ENCODE measurements around the gene FIG4. TPM values are rescaled to one million over a fixed set of nuclear protein-coding genes. Genes with fewer than 3 reads are reported as not detected.
A peak's percentile ranks its signal among the peaks of the same experiment; 100 is the strongest.
"Not testable (repeated sequence)": the region's sequence is repeated elsewhere in the genome, so short reads cannot be mapped to it uniquely, and the experiment has no call there.

The FIG4 gene
- total RNA-seq, 1 donor from 2014 or later = 8.4 TPM

DNA sequence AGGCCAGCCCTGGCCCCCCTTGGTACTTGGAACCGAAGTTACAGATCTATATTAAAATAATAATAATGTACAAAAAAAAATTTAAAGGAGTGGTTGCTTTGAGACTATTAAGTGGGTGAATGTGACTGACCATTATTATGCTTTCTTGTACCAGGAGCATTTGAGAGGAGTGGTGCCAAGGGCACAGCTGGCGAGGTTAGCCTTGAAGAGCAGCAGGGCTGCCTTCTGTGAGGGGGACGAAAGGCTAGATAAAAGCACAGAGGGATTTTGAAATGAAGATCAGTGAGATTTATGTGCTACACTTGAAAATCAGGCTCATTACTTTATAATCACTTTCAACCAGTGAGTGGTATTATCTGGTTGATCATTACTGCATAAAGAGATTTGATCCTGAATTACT, 48.6 kb downstream of the FIG4 start:
- intact Hi-C loops (cut with DNase I) = no loop called here
- ATAC-seq (no peak), DNase-seq (ENCODE audit: missing footprints) (no peak)

DNA sequence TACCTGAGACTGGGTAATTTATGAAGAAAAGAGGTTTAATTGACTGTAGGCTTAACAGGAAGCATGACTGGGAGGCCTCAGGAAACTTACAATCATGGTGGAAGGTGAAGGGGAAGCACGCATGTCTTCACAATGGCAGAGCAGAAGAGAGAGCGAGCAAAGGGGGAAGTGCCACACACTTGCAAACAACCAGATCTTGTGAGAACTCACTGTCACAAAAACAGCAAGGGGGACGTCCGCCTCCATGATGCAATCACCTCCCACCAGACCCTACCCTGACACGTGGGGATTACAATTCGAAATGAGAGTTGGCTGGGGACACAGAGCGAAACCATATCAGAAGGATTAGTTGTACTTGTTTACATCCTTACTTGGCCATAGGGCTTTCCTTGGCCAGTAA, 49.7 kb downstream of the FIG4 start:
- intact Hi-C loops (cut with DNase I) = no loop called here
- no peak for DNase-seq (ENCODE audit: missing footprints)
- ATAC-seq = no peak

DNA sequence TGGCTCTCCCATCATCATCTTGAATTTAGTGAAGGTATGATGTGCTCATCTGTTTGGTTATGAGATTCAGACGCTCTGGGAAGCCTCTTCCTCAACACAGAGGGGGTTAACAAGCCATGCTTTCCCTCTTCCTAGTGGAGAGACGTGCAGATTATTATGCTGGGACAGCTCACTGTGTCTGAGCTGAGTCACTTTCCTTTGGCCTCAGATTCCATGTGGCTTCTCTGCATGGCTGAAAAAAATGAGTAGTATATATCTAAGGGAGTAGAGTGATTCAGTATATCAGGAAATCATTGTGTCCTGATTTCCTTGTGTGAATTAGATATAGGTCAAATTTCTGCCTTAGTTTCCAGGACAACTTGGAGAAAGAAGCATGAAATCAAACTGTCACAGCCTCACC, 52.6 kb downstream of the FIG4 start:
- no peak for DNase-seq (ENCODE audit: missing footprints)
- ATAC-seq = no peak
- intact Hi-C loops (cut with DNase I) = no loop called here

DNA sequence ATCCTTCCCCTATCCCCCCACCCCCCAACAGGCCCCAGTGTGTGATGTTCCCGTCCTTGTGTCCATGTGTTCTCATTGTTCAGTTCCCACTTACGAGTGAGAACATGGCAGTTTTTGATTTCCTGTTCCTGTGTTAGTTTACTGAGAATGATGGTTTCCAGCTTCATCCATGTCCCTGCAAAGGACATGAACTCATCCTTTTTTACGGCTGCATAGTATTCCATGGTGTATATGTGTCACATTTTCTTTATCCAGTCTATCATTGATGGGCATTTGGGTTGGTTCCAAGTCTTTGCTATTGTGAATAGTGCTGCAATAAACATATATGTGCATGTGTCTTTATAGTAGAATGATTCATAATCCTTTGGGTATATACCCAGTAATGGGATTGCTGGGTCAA, 53.7 kb downstream of the FIG4 start:
- intact Hi-C loops (cut with DNase I); ATAC-seq; DNase-seq (ENCODE audit: missing footprints): not testable (repeated sequence)

DNA sequence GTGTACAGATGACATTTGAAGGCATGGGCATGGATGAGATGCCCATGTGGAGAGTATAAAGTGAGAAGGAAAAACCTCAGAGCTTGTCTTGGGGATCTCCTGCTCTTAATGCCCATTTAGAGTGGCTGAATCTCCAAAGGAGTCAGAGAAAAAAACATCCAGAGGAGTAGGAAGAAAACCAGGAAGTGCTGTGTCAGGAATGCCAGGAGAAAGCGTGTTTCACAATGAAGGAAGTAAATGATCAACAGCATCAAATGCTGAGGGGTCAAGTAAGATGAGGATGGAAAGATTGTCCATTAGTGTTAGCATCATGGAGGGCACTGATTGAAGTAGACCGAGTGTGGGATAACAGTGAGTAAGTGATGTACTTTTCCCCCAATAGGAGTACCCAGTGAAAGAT, 56.1 kb downstream of the FIG4 start:
- DNase-seq (ENCODE audit: missing footprints) (no peak), ATAC-seq (no peak)
- intact Hi-C loops (cut with DNase I) = no loop called here

DNA sequence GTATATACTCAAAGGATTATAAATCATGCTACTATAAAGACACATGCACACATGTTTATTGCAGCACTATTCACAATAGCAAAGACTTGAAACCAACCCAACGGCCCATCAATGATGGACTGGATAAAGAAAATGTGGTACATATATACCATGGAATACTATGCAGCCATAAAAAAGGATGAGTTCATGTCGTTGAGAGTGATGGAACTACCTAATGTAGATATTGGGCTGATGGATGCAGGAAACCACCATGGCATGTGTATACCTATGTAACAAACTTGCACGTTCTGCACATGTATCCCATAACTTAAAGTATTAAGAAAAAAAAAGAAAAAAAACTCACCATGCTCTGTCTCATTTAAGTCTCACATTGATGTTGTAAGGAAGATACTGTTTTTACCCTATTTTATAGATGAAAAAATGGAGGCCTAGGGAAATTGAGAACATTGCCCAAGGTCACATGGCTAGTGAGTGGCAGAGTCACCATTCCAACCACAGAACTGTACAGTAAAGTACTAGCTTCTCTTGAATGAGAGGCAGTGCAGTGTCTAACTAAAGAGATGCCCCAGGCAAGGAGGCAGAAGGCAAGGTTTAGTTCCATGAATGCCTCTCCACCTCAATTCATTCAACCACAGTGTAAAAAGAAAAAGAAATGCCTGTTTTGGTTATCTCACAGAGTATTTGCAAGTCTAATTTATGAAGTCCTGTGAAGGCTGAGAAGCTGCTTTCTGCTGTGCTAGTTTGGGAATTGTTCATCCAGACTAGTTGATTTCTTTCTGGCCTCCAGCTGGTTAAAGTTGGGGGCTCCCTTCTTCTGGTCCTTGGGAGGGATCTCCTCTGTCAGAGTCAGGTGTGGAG, 68.2 kb downstream of the FIG4 start:
- DNase-seq (ENCODE audit: missing footprints) (no peak), ATAC-seq (no peak)
- intact Hi-C loops (cut with DNase I) = no loop called here

DNA sequence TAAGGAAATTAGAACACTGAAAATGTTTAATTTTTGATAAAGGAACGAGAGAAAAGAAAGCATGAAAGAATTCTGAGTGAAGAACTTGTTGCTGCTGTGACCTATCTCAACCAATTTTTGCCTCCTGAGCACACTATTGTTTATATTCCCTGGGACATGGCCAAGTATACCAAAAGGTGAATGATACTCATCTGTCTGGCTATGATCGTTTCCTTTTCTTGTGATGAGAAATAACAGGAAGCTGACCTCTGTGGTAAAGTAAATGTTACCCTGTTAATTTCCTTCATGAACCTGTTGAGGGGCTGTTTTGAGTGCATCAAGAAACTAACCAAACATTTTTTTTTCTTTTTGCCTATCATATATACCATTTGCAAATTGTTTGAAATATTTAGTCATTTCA, 69.1 kb downstream of the FIG4 start:
- intact Hi-C loops (cut with DNase I) = no loop called here
- ATAC-seq = no peak
- DNase-seq (ENCODE audit: missing footprints) = no peak

DNA sequence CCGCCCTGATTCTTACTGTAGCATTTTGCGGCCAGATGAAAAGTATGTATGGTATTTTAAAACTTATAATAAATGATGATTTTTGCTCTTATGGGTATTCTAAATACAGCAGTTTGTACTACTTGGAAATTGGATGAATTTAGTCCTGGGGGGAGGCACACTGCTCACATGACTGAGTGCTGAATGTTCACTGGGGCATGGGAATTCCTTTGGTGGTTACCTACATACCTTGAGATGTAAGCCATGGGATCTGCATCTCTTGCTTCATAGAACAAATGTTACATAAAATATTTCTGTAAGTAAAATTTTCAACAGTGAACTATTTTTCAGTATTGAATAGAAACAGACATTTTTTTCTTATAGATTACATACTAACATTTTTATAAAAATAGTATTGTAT, 71.1 kb downstream of the FIG4 start:
- intact Hi-C loops (cut with DNase I) = no loop called here
- no peak for ATAC-seq

DNA sequence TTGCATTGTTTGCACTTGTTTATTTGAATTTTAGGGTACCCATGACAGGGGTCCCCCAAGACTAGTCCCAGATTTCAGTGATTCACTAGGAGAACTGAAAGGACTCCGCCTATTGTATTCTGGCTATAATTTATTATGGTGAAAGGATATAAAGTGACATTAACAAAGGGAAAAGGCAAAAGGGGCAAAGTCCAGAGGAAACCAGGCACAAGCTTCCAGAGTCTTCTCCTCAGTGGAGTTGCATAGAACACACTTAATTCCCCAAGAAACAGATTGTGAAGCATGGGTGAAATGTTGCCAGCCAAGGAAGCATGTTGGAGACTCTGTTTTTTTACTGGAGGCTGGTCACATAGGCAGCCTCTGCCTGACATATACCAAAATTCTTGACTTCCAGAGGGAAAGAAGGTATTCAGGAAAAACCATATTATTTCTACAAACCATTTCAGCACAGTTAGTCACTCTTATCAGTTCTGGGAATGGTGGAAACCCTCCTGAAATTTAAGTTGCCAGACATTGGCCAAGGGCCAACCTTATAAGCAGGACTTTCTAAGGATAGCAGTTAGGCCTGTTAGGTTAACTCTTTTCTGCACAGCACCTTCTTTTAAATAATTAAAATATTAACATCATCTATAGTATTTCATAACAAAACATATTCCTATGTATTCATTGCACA, 71.8 kb downstream of the FIG4 start:
- no peak for DNase-seq (ENCODE audit: missing footprints)
- ATAC-seq = no peak
- intact Hi-C loops (cut with DNase I) = no loop called here

More for the DNA sequence above, 71.1 kb downstream of the FIG4 start:
- DNase-seq (ENCODE audit: missing footprints) = no peak

DNA sequence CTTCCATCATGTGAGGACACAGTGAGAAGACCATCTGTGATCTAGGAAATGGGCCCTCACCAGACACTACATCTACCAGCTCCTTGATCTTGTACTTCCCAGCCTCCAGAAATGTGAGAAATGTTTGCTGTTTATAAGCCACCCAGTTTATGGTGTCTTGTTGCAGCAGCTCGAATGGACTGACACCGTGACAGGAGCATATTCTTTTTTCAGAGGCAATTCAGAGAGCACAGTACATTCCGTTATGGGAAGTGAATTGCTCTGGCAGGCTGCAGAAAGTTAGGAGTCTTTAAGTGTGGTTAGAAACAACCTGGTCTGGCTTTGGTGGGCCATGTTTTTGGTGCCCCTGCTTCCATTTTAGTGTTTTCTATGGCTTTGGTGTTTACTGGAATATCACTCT, 75.1 kb downstream of the FIG4 start:
- DNase-seq (ENCODE audit: missing footprints) = no peak
- intact Hi-C loops (cut with DNase I) = no loop called here
- ATAC-seq = peak; percentile 28

DNA sequence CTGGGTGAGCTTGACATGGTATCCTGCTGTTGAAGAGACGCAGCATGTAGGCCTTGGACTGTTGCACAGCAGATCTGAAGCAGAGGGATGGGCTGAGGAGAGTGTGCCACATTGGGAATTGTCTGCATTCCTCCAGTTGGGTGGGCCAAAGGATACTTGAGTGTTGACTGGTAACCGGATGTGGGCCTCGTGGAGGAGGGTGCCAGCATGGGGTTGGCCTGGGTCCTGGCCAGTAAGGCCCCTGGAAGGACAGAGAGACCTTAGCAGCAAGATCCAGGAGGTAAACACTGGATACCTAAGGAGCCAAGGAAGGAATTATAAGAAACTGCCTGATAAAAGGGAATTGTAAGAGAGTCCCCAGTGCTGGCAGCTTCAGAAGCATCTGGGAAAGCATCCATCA, 76.9 kb downstream of the FIG4 start:
- intact Hi-C loops (cut with DNase I) = no loop called here
- no peak for DNase-seq (ENCODE audit: missing footprints)
- no peak for ATAC-seq

DNA sequence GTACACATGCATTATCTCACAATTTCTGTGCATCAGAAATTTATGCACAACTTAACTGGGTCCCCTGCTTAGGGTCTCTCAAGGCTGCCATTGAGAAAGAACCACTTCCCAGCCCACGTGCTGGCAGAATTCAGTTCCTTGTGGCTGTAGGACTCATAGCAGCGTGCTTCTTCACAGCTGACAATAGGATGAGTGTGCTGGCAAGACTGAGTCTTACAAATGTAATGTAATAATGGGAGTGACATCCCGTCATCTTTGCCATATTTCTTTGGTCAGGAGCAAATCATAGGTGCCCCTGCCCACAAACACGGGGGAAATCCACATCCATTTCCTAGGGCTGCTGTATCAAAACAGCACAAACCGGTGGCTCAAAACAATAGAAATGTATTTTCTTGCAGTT, 77.4 kb downstream of the FIG4 start:
- DNase-seq (ENCODE audit: missing footprints) (no peak), ATAC-seq (no peak)
- intact Hi-C loops (cut with DNase I) = no loop called here

DNA sequence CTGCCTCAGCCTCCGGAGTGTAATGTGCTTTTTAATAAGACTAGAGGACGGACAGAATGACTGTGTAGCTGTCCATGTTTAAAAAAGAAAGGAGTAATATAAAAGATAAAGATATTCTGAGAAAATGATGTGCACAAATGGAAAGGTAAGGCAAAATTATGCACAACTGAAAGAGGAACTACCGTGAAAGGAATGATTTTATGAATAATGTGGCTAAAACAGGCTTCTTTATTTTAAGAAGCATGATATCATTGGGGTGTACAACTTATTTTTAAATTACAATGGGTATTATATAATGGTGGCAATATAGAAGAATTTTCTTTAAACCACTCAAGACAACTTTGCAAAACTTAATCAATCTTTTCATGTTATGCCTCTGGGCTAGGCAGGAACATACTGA, 78.1 kb downstream of the FIG4 start:
- intact Hi-C loops (cut with DNase I) = no loop called here
- DNase-seq (ENCODE audit: missing footprints) (no peak), ATAC-seq (no peak)

DNA sequence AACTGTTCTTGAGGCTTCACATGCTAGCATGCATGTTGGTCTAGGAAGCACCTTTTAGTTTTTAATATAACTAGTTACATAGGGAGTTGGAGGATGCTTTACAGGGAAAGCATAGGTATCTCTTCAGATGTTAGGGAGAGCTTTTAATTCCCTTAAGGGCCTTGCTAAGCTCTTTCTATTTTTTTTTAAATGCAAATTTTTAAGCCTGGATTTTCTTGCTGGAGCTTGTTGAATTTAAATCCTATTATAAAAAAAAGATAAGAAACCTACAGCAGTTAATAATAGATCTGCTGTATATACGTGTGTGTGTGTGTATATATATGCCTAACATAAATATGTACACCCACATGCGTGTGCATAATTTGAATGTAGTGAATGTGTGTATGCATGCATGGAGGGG, 79.0 kb downstream of the FIG4 start:
- no peak for ATAC-seq
- DNase-seq (ENCODE audit: missing footprints) = no peak
- intact Hi-C loops (cut with DNase I) = no loop called here

DNA sequence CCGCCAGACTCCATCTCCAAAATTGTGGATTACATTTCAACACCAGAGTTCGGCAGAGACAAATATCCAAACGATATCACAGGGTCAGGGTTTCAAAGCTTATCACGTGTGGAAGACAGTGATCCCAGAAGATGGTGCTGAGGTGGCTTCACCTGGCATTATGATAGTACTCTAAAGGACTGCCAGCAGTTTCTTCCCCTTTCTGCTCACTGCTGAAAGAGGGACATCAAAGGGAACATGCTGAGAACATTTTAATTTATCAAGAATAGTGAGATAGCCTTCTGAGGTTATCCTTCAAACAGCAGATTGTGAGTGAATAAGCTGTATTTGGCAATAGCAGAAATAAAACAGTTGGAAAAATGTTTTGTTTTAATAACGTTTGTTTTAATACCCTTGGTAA, 79.7 kb downstream of the FIG4 start:
- intact Hi-C loops (cut with DNase I) = no loop called here
- DNase-seq (ENCODE audit: missing footprints) (no peak), ATAC-seq (no peak)

DNA sequence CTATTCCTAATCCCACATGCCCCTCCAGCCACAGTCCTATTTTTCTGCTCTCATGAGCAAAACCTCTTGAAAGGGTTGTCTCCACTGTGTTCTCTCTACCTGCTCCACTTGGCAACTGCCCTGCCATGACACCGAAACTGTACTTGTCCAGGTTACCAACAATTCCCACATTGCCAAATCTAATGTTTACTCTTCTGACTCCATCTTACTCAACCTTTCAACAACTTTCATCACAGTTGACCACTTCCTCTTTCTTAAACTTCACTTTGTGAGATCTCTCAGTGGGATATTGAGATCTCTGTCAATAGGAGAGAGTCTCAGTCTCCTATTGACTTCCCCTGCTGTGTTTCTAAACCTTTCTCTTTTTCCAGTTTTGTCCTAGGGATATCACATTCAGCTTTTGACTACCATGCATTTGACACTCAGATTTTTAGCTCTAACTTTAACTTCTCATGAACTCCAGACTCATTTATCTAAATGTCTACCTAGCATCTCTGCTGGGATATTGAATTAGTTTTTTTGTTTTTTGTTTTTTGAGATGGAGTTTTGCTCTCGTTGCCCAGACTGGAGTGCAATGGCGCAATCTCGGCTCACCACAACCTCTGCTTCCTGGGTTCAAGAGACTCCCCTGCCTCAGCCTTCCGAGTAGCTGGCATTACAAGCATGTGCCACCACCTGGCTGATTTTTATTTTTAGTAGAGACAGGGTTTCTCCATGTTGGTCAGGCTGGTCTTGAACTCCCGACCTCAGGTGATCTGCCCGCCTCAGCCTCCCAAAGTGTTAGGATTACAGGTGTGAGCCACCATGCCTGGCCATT, 81.1 kb downstream of the FIG4 start:
- intact Hi-C loops (cut with DNase I); ATAC-seq; DNase-seq (ENCODE audit: missing footprints): not testable (repeated sequence)

DNA sequence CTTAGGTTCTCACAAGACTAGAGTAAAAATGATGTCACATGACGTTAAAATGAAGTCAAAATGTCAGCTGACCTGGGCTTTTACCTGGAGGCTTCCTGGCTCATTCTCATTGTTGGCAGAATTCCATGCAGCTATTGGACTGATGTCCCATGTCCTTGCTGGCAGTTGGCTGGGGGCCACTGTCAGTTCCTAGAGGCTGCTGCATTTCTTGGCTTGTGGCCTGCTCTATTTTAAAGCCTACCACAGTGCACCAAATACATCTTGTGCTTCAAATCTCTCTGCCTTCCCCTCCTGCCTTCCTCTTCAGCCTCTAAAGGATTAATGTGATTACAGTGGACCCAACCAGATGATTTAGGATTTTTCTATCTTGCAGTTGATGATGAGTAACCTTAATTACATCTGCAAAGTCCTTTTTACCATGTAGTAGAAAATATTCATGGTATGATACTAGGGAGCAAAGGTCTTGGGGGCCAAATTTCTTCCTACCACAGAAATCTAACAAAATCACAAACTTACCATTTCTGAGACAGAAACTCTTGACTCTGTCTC, 81.9 kb downstream of the FIG4 start:
- intact Hi-C loops (cut with DNase I) = no loop called here
- ATAC-seq (peak; percentile 85), DNase-seq (ENCODE audit: missing footprints) (peak; percentile 75)

DNA sequence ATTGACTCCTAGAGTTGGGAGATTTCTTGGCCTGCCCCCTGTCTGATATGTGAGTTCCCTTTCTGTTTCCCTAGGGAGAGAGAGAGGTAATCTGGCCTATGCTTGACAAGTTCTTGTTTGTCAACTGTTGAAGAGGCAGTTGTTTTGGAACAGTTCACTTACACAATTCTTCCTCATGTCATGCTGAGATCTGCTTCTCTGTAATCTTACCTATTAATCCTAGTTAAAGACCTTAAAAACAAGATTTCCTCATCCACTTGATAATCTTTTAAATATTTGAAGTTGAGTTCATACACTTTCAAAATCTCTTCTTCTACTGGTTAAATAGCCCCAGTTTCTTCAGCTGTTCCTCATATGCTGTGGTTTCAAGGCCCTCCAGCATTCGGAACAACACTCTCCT, 89.9 kb downstream of the FIG4 start:
- no peak for DNase-seq (ENCODE audit: missing footprints)
- intact Hi-C loops (cut with DNase I) = no loop called here
- ATAC-seq = no peak

DNA sequence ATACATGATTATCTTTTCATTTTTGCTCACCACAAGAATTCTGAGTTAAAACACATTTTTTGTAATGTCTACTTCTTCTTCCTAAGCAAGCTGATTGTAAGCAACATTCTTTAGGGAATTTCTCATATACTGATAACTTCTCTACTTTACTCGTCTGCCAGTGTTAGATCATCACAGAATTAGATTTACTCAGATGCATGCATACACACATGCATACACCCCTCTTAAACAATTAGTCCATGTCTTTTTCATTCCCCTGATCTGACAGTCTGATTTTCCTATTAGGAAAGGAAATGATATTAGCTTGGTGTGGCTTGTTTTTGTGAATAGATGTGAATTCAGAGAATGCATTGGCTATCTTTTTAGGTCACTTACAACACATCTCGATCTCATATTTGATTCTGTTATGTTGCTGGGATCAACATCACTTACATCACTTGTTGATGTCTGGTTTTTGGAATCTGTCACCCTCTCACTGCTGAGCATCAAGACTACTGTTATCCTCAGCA, 91.4 kb downstream of the FIG4 start:
- DNase-seq (ENCODE audit: missing footprints) (no peak), ATAC-seq (no peak)
- intact Hi-C loops (cut with DNase I) = no loop called here

Data from Right ventricle myocardium inferior (tissue), 1 donor.